HG02571 (cell line): ENCODE data around the gene ERCC3.
A peak's percentile ranks its signal among the peaks of the same experiment; 100 is the strongest.

ENCODE experiments used
- ATAC-seq: cut with Tn5 transposase; IDR thresholded peaks from one replicate; pipeline ENCODE4 v1.9.1; 2021; ENCODE audit warnings: mild to moderate bottlenecking, moderate library complexity; ENCODE audit not compliant: unreplicated experiment

The ERCC3 gene

GRCh38 chr2:127293748-127294562, at the start of gene ERCC3:
TSS of gene ERCC3 (minus strand) at chr2:127294144. CDS start at chr2:127294081, 63 bp downstream.
- peak; percentile 98 for ATAC-seq

GRCh38 chr2:127343277-127343676, 49.3 kb upstream of the ERCC3 start:
- ATAC-seq: no peak

GRCh38 chr2:127342101-127342500, 48.2 kb upstream of the ERCC3 start:
- ATAC-seq: no peak

GRCh38 chr2:127332335-127332734, 38.4 kb upstream of the ERCC3 start:
- no peak for ATAC-seq

GRCh38 chr2:127330753-127331152, 36.8 kb upstream of the ERCC3 start:
- ATAC-seq: no peak

GRCh38 chr2:127326289-127326945, 32.5 kb upstream of the ERCC3 start:
- ATAC-seq: no peak

- no peak for ATAC-seq
Observed at GRCh38 chr2:127324635-127325034, 30.7 kb upstream of the ERCC3 start.

GRCh38 chr2:127321303-127321702, 27.4 kb upstream of the ERCC3 start:
- ATAC-seq: no peak

- no peak for ATAC-seq
Observed at GRCh38 chr2:127320586-127321275, 26.8 kb upstream of the ERCC3 start.

- no peak for ATAC-seq
Observed at GRCh38 chr2:127320067-127320466, 26.1 kb upstream of the ERCC3 start.

GRCh38 chr2:127314193-127314988, 20.4 kb upstream of the ERCC3 start:
- no peak for ATAC-seq

GRCh38 chr2:127313406-127313805, 19.5 kb upstream of the ERCC3 start:
- peak; percentile 96 for ATAC-seq

GRCh38 chr2:127310980-127311379, 17.0 kb upstream of the ERCC3 start:
- ATAC-seq: no peak

- no peak for ATAC-seq
Observed at GRCh38 chr2:127309468-127309867, 15.5 kb upstream of the ERCC3 start.

- ATAC-seq: no peak
Observed at GRCh38 chr2:127308586-127309138, 14.7 kb upstream of the ERCC3 start.

- no peak for ATAC-seq
Observed at GRCh38 chr2:127305990-127306585, 12.1 kb upstream of the ERCC3 start.

- no peak for ATAC-seq
Observed at GRCh38 chr2:127302168-127302567, 8.2 kb upstream of the ERCC3 start.

GRCh38 chr2:127293386-127293747, 577 bp downstream of the ERCC3 start:
- peak; percentile 3 for ATAC-seq

GRCh38 chr2:127288274-127288673, 5.7 kb downstream of the ERCC3 start:
- no peak for ATAC-seq

GRCh38 chr2:127283275-127283674, 10.7 kb downstream of the ERCC3 start:
- no peak for ATAC-seq
